A549 (cell line): ENCODE results near the gene RGS21.

Experiments used
- BCL3 ChIP-seq: fragments of >200 bp; sonication (Bioruptor Twin); formaldehyde crosslinking; IDR thresholded peaks from 3 replicates; pipeline ENCODE4 v1.6.1; 2016
- BHLHE40 ChIP-seq: IDR thresholded peaks from 2 replicates; pipeline ENCODE4 v1.6.1; 2012; ENCODE audit warnings: low read depth, low read length, inconsistent platforms
- CBX2 ChIP-seq: fragments of 200-600 bp; sonication (generic); IDR thresholded peaks from 2 replicates; pipeline ENCODE4 v1.6.1; 2016; ENCODE audit warnings: low read depth, mild to moderate bottlenecking, borderline replicate concordance
- CEBPB ChIP-seq, 2 experiments: fragments of >200 bp in 1 of 2; sonication (Bioruptor Twin) in 1 of 2; formaldehyde crosslinking in 1 of 2; IDR thresholded peaks; 2 replicates each; pipeline ENCODE4 v1.6.1; 2012 to 2016
- CTCF ChIP-seq: fragments of >200 bp; sonication (Bioruptor Twin); formaldehyde crosslinking; IDR thresholded peaks from 3 replicates; pipeline ENCODE4 v1.5.1; 2016
- EP300 ChIP-seq, 2 experiments: fragments of >200 bp; sonication (Bioruptor Twin); formaldehyde crosslinking; IDR thresholded peaks; 2 replicates in 1 of 2; 3 replicates in 1 of 2; pipeline ENCODE4 v1.6.1; 2016 to 2017
- JUNB ChIP-seq: fragments of >200 bp; sonication (Bioruptor Twin); formaldehyde crosslinking; IDR thresholded peaks from 2 replicates; pipeline ENCODE4 v1.6.1; 2016
- MAX ChIP-seq: IDR thresholded peaks from 2 replicates; pipeline ENCODE4 v1.6.1; 2012
- REST ChIP-seq: fragments of 200-600 bp; sonication (generic); IDR thresholded peaks from 2 replicates; pipeline ENCODE4 v1.6.1; 2016; ENCODE audit warnings: antibody characterized with exemption, mild to moderate bottlenecking, moderate library complexity
- RFX5 ChIP-seq: fragments of 450-650 bp; IDR thresholded peaks from 2 replicates; pipeline ENCODE4 v1.7.1; 2014; ENCODE audit warnings: antibody characterized with exemption, mild to moderate bottlenecking, moderate library complexity
- ZSCAN20 ChIP-seq: fragments of 250-450 bp; sonication (Bioruptor Pico); IDR thresholded peaks from 2 replicates; pipeline ENCODE4 v1.8.0; 2022; ENCODE audit warnings: mild to moderate bottlenecking, moderate library complexity

- no peak for TF ChIP-seq CTCF
- TF ChIP-seq RFX5: no peak
- no peak for TF ChIP-seq EP300 (IDR thresholded peaks at IDR 0.05)
- no peak for TF ChIP-seq MAX
- no peak for TF ChIP-seq CBX2
- TF ChIP-seq CEBPB (IDR thresholded peaks at IDR 0.05): no peak
- no peak for TF ChIP-seq BCL3
- TF ChIP-seq ZSCAN20: no peak
- no peak for TF ChIP-seq BHLHE40
- no peak for TF ChIP-seq JUNB
- TF ChIP-seq REST: no peak
Observed at GRCh38 chr1:192379554-192379953, 62.8 kb downstream of the RGS21 start.
